ENCODE data around the gene PHACTR1.
A peak's percentile ranks its signal among the peaks of the same experiment; 100 is the strongest.

PHACTR1 gene

DNA sequence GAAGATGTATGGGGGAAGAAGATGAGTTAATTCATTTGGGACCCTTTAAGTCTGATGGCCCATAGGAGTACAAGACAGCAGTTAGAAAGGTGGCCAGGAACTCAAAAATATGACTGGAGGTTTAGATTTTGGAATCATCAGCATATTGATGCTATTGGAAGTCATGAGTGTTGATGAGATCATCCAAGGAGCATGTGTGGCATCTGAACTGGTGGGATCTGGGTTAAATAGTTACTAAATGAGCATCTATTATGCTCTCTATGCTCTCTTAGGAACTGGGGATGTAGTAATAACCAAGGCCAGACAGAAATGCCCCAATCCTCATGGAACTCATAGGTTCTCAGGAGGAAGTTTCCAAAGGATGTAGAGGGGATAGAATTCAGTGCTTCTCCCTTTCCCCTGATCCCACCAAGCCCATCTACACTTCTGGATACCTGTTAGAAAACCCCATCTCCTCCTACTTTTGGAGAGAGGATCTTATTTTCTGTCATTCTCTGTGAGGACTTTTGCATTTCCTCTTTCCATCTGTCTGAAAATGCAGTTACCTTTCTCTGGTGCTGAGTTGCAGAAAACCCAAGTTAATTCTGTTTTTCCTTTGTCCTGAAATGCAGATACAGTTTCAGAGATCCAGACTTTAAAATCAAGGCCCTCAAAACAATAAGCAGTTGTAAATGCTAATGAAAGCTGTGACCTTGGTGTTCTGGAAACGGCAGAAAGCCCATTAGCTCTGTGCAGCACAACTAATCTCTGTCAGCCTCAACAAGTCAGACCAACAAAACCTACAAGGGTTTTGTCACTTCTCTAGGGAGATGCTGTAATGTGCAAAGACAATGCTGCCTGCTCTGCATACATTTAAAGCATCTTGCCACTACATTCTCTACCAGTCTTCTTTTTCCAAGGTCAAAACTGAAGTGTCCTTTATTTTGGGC, 546.0 kb downstream of the PHACTR1 start:
- Histone ChIP-seq H2AFZ (ENCODE audit: low read length) (no peak overlapping the region), H3K79me2 (ENCODE audit: insufficient read depth, low read length) (no peaks in the 10 kb centered on the region), H3K4me1 (ENCODE audit: insufficient read depth, low read length, severe bottlenecking) (peaks cover 58% of the 10 kb centered on the region), H3K36me3 (ENCODE audit: insufficient read depth, low read length) (peaks cover 7% of the 10 kb centered on the region; the same call in 1 of the 2 replicates), H3K9me3 (ENCODE audit: low read length) (0 out of 2 replicates have a peak, but pooled peaks cover 4% of the 10 kb centered on the region), H4K20me1 (ENCODE audit: insufficient read depth, low read length) (no peaks in the 10 kb centered on the region), H3F3A (ENCODE audit: insufficient read depth, low read length) (no peaks in the 10 kb centered on the region), H3K4me2 (ENCODE audit: low read length) (peak overlapping the region; percentile 65), H3K9me2 (ENCODE audit: low read depth, low read length) (no peaks in the 10 kb centered on the region), H3K9ac (ENCODE audit: low read length) (peak overlapping the region; percentile 20; the same call in 1 of the 2 replicates), H3K27ac (ENCODE audit: low read depth, low read length, poor library complexity, severe bottlenecking) (peak overlapping the region; percentile 94), H3K4me3 (ENCODE audit: low read depth, low read length, poor library complexity, severe bottlenecking) (peak overlapping the region; percentile 36), H3K27me3 (ENCODE audit: insufficient read depth, low read length) (no peaks in the 10 kb centered on the region)
- TF ChIP-seq EZH2 (IDR thresholded peaks at IDR 0.05; ENCODE audit: borderline replicate concordance, low read length), result no peak
- TF ChIP-seq, protein P1, sequence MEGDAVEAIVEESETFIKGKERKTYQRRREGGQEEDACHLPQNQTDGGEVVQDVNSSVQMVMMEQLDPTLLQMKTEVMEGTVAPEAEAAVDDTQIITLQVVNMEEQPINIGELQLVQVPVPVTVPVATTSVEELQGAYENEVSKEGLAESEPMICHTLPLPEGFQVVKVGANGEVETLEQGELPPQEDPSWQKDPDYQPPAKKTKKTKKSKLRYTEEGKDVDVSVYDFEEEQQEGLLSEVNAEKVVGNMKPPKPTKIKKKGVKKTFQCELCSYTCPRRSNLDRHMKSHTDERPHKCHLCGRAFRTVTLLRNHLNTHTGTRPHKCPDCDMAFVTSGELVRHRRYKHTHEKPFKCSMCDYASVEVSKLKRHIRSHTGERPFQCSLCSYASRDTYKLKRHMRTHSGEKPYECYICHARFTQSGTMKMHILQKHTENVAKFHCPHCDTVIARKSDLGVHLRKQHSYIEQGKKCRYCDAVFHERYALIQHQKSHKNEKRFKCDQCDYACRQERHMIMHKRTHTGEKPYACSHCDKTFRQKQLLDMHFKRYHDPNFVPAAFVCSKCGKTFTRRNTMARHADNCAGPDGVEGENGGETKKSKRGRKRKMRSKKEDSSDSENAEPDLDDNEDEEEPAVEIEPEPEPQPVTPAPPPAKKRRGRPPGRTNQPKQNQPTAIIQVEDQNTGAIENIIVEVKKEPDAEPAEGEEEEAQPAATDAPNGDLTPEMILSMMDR (IDR thresholded peaks at IDR 0.05; ENCODE audit: low read length), result no peak

DNA sequence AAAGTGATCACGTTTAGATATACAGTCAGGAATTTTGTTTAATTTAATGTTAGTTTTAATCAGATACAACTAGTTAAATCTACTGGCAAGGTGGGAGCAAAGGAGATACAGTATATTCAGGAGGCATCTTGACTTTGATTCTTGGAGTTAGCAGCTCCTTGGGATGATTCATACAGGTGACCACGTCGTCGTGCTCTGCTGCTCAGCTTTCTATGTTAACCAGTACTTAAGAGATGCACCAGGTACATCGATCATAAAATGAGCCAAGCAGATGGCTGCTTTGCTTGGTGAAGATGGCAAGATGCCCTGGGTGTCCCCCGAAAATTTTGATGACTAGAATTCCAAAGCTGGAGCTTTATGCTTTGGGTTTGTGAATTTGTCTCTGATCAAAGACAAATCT, 547.1 kb downstream of the PHACTR1 start:
- TF ChIP-seq, protein P1 (IDR thresholded peaks at IDR 0.05; ENCODE audit: low read length), result no peak
- no peak for TF ChIP-seq EZH2 (IDR thresholded peaks at IDR 0.05; ENCODE audit: borderline replicate concordance, low read length)
- no peaks in the 10 kb centered on the region for H3K27me3 ChIP-seq (ENCODE audit: insufficient read depth, low read length)
- no peaks in the 10 kb centered on the region for H3K9me2 ChIP-seq (ENCODE audit: low read depth, low read length)
- peaks cover 54% of the 10 kb centered on the region for H3K4me1 ChIP-seq (ENCODE audit: insufficient read depth, low read length, severe bottlenecking)
- H2AFZ ChIP-seq (ENCODE audit: low read length), result no peak overlapping the region
- peak overlapping the region; percentile 57; the same call in 1 of the 2 replicates for H3K4me2 ChIP-seq (ENCODE audit: low read length)
- no peaks in the 10 kb centered on the region for H3K79me2 ChIP-seq (ENCODE audit: insufficient read depth, low read length)
- peaks cover 7% of the 10 kb centered on the region; the same call in 1 of the 2 replicates for H3K36me3 ChIP-seq (ENCODE audit: insufficient read depth, low read length)
- H3K4me3 ChIP-seq (ENCODE audit: low read depth, low read length, poor library complexity, severe bottlenecking), result no peak overlapping the region
- peak overlapping the region; percentile 94 for H3K27ac ChIP-seq (ENCODE audit: low read depth, low read length, poor library complexity, severe bottlenecking)
- H3K9me3 ChIP-seq (ENCODE audit: low read length), result 0 out of 2 replicates have a peak, but pooled peaks cover 4% of the 10 kb centered on the region
- no peak overlapping the region for H3K9ac ChIP-seq (ENCODE audit: low read length)
- no peaks in the 10 kb centered on the region for H3F3A ChIP-seq (ENCODE audit: insufficient read depth, low read length)
- H4K20me1 ChIP-seq (ENCODE audit: insufficient read depth, low read length), result no peaks in the 10 kb centered on the region

DNA sequence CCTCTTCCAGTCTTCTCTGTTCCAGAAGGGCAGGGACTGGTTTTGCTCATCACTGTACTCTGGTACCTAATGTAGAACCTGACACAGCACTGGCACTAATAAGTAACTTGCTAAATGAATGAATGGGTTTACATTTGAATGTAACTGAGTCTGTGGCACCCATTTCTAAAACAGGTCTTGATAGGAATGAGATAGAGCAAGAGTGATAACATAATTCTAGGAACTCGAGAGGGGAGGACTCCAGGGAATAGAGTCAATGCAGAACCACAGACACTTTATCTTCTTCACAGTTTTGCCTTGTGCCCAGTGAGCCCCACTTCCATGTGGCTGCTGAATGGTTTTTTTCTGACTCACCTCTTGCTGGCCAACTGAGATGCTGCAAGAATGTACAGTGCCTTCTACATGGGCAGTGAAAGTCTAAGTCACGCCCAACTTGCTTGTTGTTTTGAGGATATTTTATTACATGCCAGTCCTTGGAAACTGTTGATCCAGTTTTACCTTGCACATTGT, 550.6 kb downstream of the PHACTR1 start:
- no peaks in the 10 kb centered on the region for H3K9me2 ChIP-seq (ENCODE audit: low read depth, low read length)
- peaks cover 24% of the 10 kb centered on the region for H3K4me1 ChIP-seq (ENCODE audit: insufficient read depth, low read length, severe bottlenecking)
- no peak overlapping the region for H3K4me2 ChIP-seq (ENCODE audit: low read length)
- no peaks in the 10 kb centered on the region for H3K27me3 ChIP-seq (ENCODE audit: insufficient read depth, low read length)
- H3K27ac ChIP-seq (ENCODE audit: low read depth, low read length, poor library complexity, severe bottlenecking), result no peak overlapping the region
- no peak overlapping the region for H2AFZ ChIP-seq (ENCODE audit: low read length)
- no peak overlapping the region for H3K4me3 ChIP-seq (ENCODE audit: low read depth, low read length, poor library complexity, severe bottlenecking)
- no peaks in the 10 kb centered on the region for H3K79me2 ChIP-seq (ENCODE audit: insufficient read depth, low read length)
- no peak overlapping the region for H3K9ac ChIP-seq (ENCODE audit: low read length)
- TF ChIP-seq, protein P1 (IDR thresholded peaks at IDR 0.05; ENCODE audit: low read length), result no peak
- TF ChIP-seq EZH2 (IDR thresholded peaks at IDR 0.05; ENCODE audit: borderline replicate concordance, low read length), result no peak
- H3K36me3 ChIP-seq (ENCODE audit: insufficient read depth, low read length), result peaks cover 7% of the 10 kb centered on the region; the same call in 1 of the 2 replicates
- no peaks in the 10 kb centered on the region for H4K20me1 ChIP-seq (ENCODE audit: insufficient read depth, low read length)
- 0 out of 2 replicates have a peak, but pooled peaks cover 4% of the 10 kb centered on the region for H3K9me3 ChIP-seq (ENCODE audit: low read length)
- no peaks in the 10 kb centered on the region for H3F3A ChIP-seq (ENCODE audit: insufficient read depth, low read length)

Data from OCI-LY1 (cell line).